Mesothelial cell of epicardium (in vitro differentiated cells): ENCODE measurements around the gene USP4. TPM values are rescaled to one million over a fixed set of nuclear protein-coding genes. Genes with fewer than 3 reads are reported as not detected.

Source experiments
- DNase-seq, 2 experiments: peaks; one replicate each; pipeline ENCODE4 v3.0.0; 2021; ENCODE audit warnings: low spot score in 2 of 2; ENCODE audit not compliant: unreplicated experiment in 2 of 2
- H3K27ac Mint-ChIP-seq: 2 replicates; pipeline ENCODE4 v1.8.0; 2021; ENCODE audit warnings: mixed read lengths
- H3K27me3 Mint-ChIP-seq: 2 replicates; pipeline ENCODE4 v1.8.0; 2021; ENCODE audit warnings: low read depth, mixed read lengths
- H3K36me3 Mint-ChIP-seq: 2 replicates; pipeline ENCODE4 v1.8.0; 2021; ENCODE audit warnings: mixed read lengths
- H3K4me1 Mint-ChIP-seq: 2 replicates; pipeline ENCODE4 v1.8.0; 2021; ENCODE audit warnings: mixed read lengths
- H3K4me3 Mint-ChIP-seq: 2 replicates; pipeline ENCODE4 v1.8.0; 2021; ENCODE audit warnings: mild to moderate bottlenecking, moderate library complexity, mixed read lengths
- H3K9me3 Mint-ChIP-seq: 2 replicates; pipeline ENCODE4 v1.8.0; 2021; ENCODE audit warnings: mixed read lengths
- total RNA-seq: library from RNA; stranded (reverse); gene quantifications from 3 replicates; pipeline ENCODE4 v1.2.1, GENCODE V29; 2021
- TF ChIP-seq, protein P1 (sequence below): fragments of 200-600 bp; sonication (generic); IDR thresholded peaks from one replicate; pipeline ENCODE4 v1.5.0; 2021; ENCODE audit warnings: antibody characterized with exemption; ENCODE audit not compliant: unreplicated experiment

Gene USP4
- total RNA-seq, 1 donor from 2014 or later = 54.5 TPM

DNA sequence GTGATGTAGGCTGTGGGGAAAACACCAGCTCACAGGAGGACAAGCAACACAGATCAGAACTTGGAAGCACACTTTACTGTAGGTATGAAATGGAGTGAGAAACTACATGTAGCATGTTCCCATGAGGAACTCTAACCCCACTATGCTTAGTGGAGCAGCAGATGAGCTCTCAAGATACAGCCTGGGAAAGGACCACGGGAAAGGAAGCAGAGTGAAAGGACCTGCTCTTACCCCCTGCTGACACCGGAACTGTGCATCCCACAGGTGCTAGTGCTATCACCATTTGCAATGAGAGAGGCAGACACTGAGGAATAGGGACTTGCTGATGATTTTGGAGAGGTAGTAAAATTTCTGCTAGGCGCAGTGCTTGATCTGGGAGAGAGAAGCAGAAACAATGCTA, 28.6 kb downstream of the USP4 start:
- H3K36me3 Mint-ChIP-seq = peaks cover 22% of the 10 kb centered on the region
- no peaks in the 10 kb centered on the region for H3K9me3 Mint-ChIP-seq
- H3K4me3 Mint-ChIP-seq = no peak overlapping the region
- TF ChIP-seq, protein P1, sequence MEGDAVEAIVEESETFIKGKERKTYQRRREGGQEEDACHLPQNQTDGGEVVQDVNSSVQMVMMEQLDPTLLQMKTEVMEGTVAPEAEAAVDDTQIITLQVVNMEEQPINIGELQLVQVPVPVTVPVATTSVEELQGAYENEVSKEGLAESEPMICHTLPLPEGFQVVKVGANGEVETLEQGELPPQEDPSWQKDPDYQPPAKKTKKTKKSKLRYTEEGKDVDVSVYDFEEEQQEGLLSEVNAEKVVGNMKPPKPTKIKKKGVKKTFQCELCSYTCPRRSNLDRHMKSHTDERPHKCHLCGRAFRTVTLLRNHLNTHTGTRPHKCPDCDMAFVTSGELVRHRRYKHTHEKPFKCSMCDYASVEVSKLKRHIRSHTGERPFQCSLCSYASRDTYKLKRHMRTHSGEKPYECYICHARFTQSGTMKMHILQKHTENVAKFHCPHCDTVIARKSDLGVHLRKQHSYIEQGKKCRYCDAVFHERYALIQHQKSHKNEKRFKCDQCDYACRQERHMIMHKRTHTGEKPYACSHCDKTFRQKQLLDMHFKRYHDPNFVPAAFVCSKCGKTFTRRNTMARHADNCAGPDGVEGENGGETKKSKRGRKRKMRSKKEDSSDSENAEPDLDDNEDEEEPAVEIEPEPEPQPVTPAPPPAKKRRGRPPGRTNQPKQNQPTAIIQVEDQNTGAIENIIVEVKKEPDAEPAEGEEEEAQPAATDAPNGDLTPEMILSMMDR = no peak
- no peak for DNase-seq
- no peak overlapping the region for H3K27ac Mint-ChIP-seq
- H3K27me3 Mint-ChIP-seq = no peaks in the 10 kb centered on the region
- no peaks in the 10 kb centered on the region for H3K4me1 Mint-ChIP-seq

DNA sequence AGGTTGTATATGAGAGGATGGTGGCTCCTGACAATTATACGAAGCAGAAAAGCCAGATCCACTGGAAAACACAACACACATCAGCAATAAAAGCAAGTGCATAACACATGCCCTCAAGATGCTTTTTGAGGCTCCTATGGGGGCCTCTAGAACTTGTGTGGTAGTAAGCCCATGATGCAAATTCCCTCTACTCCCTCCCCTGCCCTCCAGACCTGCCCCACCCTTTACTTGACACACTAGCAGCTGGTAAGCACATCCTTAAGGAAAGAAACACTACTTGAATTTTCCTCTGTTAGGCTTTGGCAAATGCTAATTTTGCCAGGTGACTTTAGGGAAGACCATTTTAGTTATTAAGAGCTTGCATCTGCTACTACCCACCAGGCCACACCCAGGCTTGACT, 29.2 kb downstream of the USP4 start:
- Mint-ChIP-seq H3K4me3 (no peak overlapping the region), H3K4me1 (no peaks in the 10 kb centered on the region), H3K27ac (no peak overlapping the region), H3K36me3 (peaks cover 22% of the 10 kb centered on the region), H3K9me3 (no peaks in the 10 kb centered on the region), H3K27me3 (no peaks in the 10 kb centered on the region)
- no peak for DNase-seq
- TF ChIP-seq, protein P1 = no peak

DNA sequence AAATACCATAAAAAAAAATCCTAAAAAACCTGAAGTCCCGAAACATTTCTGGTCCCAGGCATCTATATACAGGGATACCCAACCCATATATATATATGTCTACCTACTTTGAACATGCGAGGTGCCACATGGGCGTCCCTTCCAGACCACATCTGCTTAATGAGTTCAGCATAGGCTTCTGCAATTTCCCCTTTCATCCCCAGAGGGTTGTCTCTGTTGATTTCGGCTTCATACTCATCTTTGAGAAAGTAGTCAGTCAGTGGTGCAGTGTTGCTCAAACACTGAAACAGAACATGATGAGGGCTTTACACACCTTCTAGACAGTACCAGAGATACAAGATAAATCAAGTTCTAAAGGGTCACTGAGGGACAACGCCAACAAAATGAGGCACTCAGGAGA, 34.2 kb downstream of the USP4 start:
- Mint-ChIP-seq H3K4me1 (no peaks in the 10 kb centered on the region), H3K27ac (no peak overlapping the region), H3K36me3 (peaks cover 38% of the 10 kb centered on the region), H3K9me3 (no peaks in the 10 kb centered on the region), H3K27me3 (no peaks in the 10 kb centered on the region), H3K4me3 (no peak overlapping the region)
- TF ChIP-seq, protein P1 = no peak
- no peak for DNase-seq

DNA sequence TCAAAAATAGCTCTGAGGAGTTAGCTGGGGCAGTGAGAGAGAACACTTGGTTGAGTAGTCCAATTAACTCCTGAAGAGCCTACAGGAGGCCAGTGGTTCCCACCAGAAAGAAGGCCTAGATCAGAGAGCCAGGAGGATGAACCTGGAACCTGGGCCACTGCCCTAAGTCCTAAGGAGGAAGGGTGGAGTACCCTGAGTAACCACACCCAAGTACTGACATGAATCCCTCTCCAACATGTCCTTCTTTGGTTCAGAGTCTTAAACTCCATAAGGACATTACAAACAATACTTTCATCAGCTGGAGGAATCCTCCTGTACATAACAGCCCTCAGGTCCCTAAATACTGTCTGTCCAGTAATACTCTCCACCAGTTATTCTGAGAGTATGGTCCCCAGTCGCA, 37.2 kb downstream of the USP4 start:
- H3K27me3 Mint-ChIP-seq = no peaks in the 10 kb centered on the region
- no peaks in the 10 kb centered on the region for H3K4me1 Mint-ChIP-seq
- TF ChIP-seq, protein P1 = no peak
- H3K27ac Mint-ChIP-seq = no peak overlapping the region
- no peaks in the 10 kb centered on the region for H3K9me3 Mint-ChIP-seq
- H3K4me3 Mint-ChIP-seq = no peak overlapping the region
- H3K36me3 Mint-ChIP-seq = peaks cover 39% of the 10 kb centered on the region
- DNase-seq = no peak

DNA sequence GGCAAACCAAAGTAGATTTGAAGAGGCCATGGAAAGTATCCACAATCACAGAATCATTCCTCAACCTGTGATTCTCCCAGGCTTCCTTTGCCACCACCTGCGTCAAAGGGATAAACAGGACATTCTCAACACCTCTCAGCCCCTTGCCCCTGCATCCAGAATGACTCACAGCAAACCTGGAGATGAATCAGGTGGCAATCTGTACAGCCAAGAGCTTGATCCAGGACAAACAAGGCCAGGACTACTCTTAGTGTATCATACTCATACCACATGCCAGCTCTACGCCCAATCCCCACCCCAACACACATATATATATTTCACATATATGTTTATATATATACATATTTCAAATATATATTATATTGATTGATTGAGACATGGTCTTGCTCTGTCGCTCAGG, 39.3 kb downstream of the USP4 start:
- H3K9me3 Mint-ChIP-seq = no peaks in the 10 kb centered on the region
- TF ChIP-seq, protein P1 = no peak
- no peak overlapping the region for H3K27ac Mint-ChIP-seq
- no peak for DNase-seq
- no peak overlapping the region for H3K4me3 Mint-ChIP-seq
- no peaks in the 10 kb centered on the region for H3K4me1 Mint-ChIP-seq
- no peaks in the 10 kb centered on the region for H3K27me3 Mint-ChIP-seq
- H3K36me3 Mint-ChIP-seq = peaks cover 42% of the 10 kb centered on the region

DNA sequence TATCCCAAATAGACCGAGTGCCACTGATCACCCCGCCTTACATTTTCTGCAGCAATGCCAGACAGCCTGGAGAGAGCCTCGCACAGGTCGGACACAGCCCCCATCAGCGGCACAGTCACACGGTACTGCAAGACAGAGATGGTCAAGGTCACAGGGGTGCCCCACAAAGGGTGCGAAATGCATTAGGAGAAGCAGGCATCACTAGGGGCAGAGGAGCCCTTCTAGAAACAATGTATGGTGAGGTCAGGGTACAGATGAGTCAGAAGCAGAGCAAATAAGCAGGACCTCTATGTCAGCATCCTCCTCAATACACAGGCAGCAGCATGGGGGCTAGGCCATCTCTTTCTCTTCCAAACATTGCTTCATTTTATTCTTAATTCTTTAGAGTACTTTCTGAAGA, 41.3 kb downstream of the USP4 start:
- TF ChIP-seq, protein P1 = no peak
- DNase-seq = no peak
- Mint-ChIP-seq H3K9me3 (no peaks in the 10 kb centered on the region), H3K4me3 (no peak overlapping the region), H3K27me3 (no peaks in the 10 kb centered on the region), H3K36me3 (peaks cover 50% of the 10 kb centered on the region), H3K4me1 (no peaks in the 10 kb centered on the region), H3K27ac (peak overlapping the region; percentile 21)
